OCI-LY1 (cell line): ENCODE data around the gene BCR.
"Not testable (repeated sequence)": the region's sequence is repeated elsewhere in the genome, so short reads cannot be mapped to it uniquely, and the experiment has no call there.

ENCODE experiments used
- H2AFZ ChIP-seq: fragments of 200-600 bp; sonication (generic), shearing (Covaris generic); 2 replicates; pipeline ENCODE4 v1.6.0; 2014; ENCODE audit warnings: antibody characterized with exemption, mild to moderate bottlenecking, low read length
- H3F3A ChIP-seq: fragments of 200-600 bp; sonication (generic), shearing (Covaris generic); 2 replicates; pipeline ENCODE4 v1.6.0; 2014; ENCODE audit warnings: mild to moderate bottlenecking, antibody characterized with exemption, low read length, moderate library complexity; ENCODE audit not compliant: insufficient read depth
- H3K27ac ChIP-seq: fragments of 200-600 bp; sonication (generic); 2 replicates; pipeline ENCODE4 v1.5.1; 2014; ENCODE audit warnings: low read length, mixed run types, mild to moderate bottlenecking, low read depth; ENCODE audit not compliant: poor library complexity, severe bottlenecking
- H3K27me3 ChIP-seq: fragments of 200-600 bp; sonication (generic); 2 replicates; pipeline ENCODE4 v1.6.0; 2014; ENCODE audit warnings: antibody characterized with exemption, mild to moderate bottlenecking, low read length, moderate library complexity; ENCODE audit not compliant: insufficient read depth
- H3K36me3 ChIP-seq: fragments of 200-600 bp; sonication (generic); 2 replicates; pipeline ENCODE4 v1.6.1; 2014; ENCODE audit warnings: mild to moderate bottlenecking, antibody characterized with exemption, low read length, moderate library complexity, mixed read lengths; ENCODE audit not compliant: insufficient read depth
- H3K4me1 ChIP-seq: fragments of 200-600 bp; sonication (generic); 2 replicates; pipeline ENCODE4 v1.5.1; 2014; ENCODE audit warnings: mild to moderate bottlenecking, low read length, moderate library complexity; ENCODE audit not compliant: insufficient read depth, severe bottlenecking
- H3K4me2 ChIP-seq: fragments of 200-600 bp; sonication (generic), shearing (Covaris generic); 2 replicates; pipeline ENCODE4 v1.6.1; 2014; ENCODE audit warnings: low read length
- H3K4me3 ChIP-seq: fragments of 200-600 bp; sonication (generic); 2 replicates; pipeline ENCODE4 v1.5.1; 2014; ENCODE audit warnings: low read length, low read depth, mild to moderate bottlenecking, mixed read lengths; ENCODE audit not compliant: poor library complexity, severe bottlenecking
- H3K79me2 ChIP-seq: fragments of 200-600 bp; shearing (Covaris generic); 2 replicates; pipeline ENCODE4 v1.6.1; 2016; ENCODE audit warnings: mixed run types, low read length, mixed read lengths; ENCODE audit not compliant: insufficient read depth
- H3K9ac ChIP-seq: fragments of 200-600 bp; sonication (generic), shearing (Covaris generic); 2 replicates; pipeline ENCODE4 v1.6.1; 2014; ENCODE audit warnings: mild to moderate bottlenecking, low read length, mixed read lengths
- H3K9me2 ChIP-seq: fragments of 200-600 bp; sonication (generic), shearing (Covaris generic); 2 replicates; pipeline ENCODE4 v1.6.1; 2014; ENCODE audit warnings: low read depth, mild to moderate bottlenecking, low read length, mixed read lengths
- H3K9me3 ChIP-seq: fragments of 200-600 bp; shearing (Covaris generic); 2 replicates; pipeline ENCODE4 v1.6.1; 2014; ENCODE audit warnings: low read length, mixed read lengths
- H4K20me1 ChIP-seq: fragments of 200-600 bp; sonication (generic), shearing (Covaris generic); 2 replicates; pipeline ENCODE4 v1.6.0; 2016; ENCODE audit warnings: mild to moderate bottlenecking, low read length; ENCODE audit not compliant: insufficient read depth
- EZH2 ChIP-seq: fragments of 200-600 bp; sonication (generic), shearing (Covaris generic); IDR thresholded peaks from 2 replicates; pipeline ENCODE4 v1.8.0; 2017; ENCODE audit warnings: borderline replicate concordance, mixed run types, mild to moderate bottlenecking, antibody characterized with exemption, low read length, moderate library complexity, mixed read lengths
- TF ChIP-seq, protein P1 (sequence below): fragments of 200-600 bp; sonication (generic), shearing (Covaris generic); IDR thresholded peaks from 2 replicates; pipeline ENCODE4 v1.5.1; 2017; ENCODE audit warnings: mild to moderate bottlenecking, antibody characterized with exemption, low read length, moderate library complexity, mixed read lengths

BCR gene

DNA sequence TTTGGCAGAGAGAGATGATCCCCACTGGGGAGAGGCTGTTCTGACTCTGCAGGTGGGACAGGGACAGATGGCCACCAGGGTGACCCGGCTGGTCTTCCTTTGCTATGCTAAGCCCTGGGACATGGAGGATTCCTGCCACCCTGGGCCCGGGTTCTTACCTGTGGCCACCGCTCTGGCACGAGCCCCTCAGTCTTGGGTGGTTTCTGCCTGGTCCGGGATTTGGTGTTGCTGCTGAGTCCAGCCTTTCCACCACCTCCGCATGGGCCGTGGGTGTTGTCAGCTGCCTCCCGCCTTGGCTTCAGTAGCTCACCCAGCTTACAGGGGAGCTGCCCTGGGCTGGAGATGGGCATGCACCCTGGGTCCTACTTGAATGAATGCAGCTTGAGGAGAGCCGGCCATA lies 138.0 kb downstream of the BCR start:
- H3K4me1 ChIP-seq, H3K9ac ChIP-seq, H3K4me2 ChIP-seq: not testable (repeated sequence)

DNA sequence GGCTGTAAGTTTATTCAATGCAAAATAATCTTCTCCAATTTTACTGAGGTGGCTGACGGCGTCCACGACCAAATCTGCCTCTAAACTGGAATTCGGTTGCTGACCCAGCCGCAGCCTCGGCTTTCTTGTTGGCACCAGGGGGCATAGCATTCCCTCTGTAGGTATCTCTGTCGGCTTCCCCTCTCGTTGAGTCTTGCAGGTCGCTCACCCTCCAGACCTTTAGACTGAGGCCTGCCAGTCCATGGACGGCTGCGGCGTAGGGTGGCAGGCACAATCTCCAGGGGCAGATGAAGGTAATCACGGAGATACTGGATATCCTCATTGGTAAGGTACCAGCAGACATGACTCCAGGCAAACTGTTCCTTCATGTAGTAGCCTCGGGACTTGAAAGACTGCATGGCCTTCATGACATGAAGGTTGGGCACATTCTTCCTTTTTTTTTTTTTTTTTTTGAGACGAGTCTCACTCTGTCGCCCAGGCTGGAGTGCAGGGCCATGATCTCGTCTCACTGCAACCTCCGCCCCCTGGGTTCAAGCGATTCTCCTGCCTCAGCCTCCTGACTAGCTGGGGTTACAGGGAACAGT lies 142.3 kb downstream of the BCR start:
- not testable (repeated sequence) for H3K27me3 ChIP-seq, H3K36me3 ChIP-seq, H3K9me3 ChIP-seq, H3K9ac ChIP-seq, H2AFZ ChIP-seq, H3K9me2 ChIP-seq, H3K4me1 ChIP-seq, H3F3A ChIP-seq, H3K4me2 ChIP-seq, H3K27ac ChIP-seq, H3K4me3 ChIP-seq, H3K79me2 ChIP-seq, H4K20me1 ChIP-seq
- TF ChIP-seq, protein P1, sequence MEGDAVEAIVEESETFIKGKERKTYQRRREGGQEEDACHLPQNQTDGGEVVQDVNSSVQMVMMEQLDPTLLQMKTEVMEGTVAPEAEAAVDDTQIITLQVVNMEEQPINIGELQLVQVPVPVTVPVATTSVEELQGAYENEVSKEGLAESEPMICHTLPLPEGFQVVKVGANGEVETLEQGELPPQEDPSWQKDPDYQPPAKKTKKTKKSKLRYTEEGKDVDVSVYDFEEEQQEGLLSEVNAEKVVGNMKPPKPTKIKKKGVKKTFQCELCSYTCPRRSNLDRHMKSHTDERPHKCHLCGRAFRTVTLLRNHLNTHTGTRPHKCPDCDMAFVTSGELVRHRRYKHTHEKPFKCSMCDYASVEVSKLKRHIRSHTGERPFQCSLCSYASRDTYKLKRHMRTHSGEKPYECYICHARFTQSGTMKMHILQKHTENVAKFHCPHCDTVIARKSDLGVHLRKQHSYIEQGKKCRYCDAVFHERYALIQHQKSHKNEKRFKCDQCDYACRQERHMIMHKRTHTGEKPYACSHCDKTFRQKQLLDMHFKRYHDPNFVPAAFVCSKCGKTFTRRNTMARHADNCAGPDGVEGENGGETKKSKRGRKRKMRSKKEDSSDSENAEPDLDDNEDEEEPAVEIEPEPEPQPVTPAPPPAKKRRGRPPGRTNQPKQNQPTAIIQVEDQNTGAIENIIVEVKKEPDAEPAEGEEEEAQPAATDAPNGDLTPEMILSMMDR: peak; percentile 17; the same call in 1 of the 2 replicates

More for the DNA sequence above, 138.0 kb downstream of the BCR start:
- not testable (repeated sequence) for H2AFZ ChIP-seq, H3K27ac ChIP-seq, H3K4me3 ChIP-seq, H3K27me3 ChIP-seq, H3K79me2 ChIP-seq, H3K9me2 ChIP-seq, H4K20me1 ChIP-seq, H3F3A ChIP-seq, H3K9me3 ChIP-seq
- peaks cover 24% of the 10 kb centered on the region; the same call in 1 of the 2 replicates for H3K36me3 ChIP-seq

DNA sequence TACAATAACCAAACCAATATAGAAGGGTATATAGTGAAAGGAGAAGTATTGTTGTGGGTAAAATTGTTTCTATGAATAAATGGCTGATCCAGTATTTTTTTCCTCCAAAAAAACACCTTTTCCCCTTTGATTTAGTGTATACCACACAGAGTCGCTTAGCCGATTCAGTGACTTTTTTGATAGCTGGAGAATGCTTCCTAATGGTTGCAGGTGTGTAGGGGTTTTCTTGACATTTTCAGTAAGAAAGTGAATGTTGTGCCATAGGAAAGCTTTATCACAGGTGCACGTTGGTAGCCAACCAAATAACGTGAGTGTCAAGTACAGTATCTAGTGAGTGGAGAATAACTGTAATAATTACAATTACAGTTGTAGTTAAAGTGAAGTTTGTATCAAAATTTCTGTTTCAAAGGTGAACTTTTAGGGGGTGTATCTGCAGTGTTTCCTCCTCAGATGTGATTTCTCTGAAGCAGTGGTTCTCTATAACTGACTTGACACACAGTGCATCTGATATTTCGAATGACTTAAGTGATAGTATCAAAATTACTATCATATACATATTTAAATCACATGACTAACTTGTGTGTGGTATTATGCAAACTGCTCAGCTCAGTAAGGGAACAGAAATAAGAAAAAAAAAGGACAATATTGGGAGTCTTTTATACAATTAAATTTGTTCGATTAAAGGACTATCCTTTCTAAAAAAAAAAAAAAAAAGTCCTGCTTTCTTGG lies 143.8 kb downstream of the BCR start:
- not testable (repeated sequence) for H3K27me3 ChIP-seq, H3F3A ChIP-seq, H3K4me2 ChIP-seq, H3K9ac ChIP-seq, H3K9me3 ChIP-seq, H3K4me3 ChIP-seq, H3K4me1 ChIP-seq, H3K9me2 ChIP-seq, H2AFZ ChIP-seq, H3K27ac ChIP-seq, H3K36me3 ChIP-seq, H3K79me2 ChIP-seq, H4K20me1 ChIP-seq

DNA sequence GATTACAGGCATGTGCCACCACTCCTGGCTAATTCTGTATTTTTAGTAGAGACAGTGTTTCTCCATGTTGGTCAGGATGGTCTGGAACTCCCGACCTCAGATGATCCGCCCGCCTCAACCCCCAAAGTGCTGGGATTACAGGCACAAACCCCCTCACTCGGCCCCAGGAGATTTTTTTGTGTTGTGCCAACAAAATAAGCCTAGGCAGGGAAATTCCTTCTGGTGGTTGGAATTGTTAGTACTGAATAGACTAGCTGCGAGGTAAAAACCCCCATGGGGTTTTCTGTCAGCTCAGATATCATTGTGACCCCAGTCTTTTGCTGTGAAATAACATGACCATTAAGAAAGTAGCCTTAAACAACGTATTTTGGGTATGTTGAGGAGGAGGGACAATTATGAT lies 144.9 kb downstream of the BCR start:
- no peaks in the 10 kb centered on the region; the same call in 1 of the 2 replicates for H3K27me3 ChIP-seq
- H3K36me3 ChIP-seq: no peaks in the 10 kb centered on the region
- TF ChIP-seq EZH2: no peak
- TF ChIP-seq, protein P1: no peak
- no peak overlapping the region for H3K9ac ChIP-seq
- H3K4me3 ChIP-seq: no peak overlapping the region
- H3K4me1 ChIP-seq: no peaks in the 10 kb centered on the region
- no peak overlapping the region for H2AFZ ChIP-seq
- H3K27ac ChIP-seq: no peak overlapping the region
- no peaks in the 10 kb centered on the region for H3K9me2 ChIP-seq
- no peaks in the 10 kb centered on the region for H4K20me1 ChIP-seq
- no peak overlapping the region for H3K4me2 ChIP-seq
- no peaks in the 10 kb centered on the region for H3F3A ChIP-seq
- no peaks in the 10 kb centered on the region for H3K79me2 ChIP-seq
- no peaks in the 10 kb centered on the region for H3K9me3 ChIP-seq

DNA sequence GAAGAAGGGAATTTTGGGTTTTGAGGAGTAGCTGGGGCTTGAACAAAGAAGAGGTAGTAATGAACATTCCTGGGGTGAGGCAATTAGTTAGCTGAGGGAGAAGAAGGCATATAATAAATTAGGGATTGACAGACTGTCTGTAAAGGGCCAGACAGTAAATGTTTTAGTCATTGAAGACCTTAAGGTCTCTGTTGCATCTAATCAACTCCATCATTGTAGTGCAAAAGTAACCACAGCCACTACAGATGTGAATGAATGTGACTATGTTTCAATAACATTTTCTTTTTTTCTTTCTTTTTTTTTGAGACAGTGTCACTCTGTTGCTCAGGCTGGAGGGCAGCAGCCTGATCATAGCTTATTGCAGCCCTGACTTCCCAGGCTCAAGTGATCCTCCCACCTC lies 153.5 kb downstream of the BCR start:
- H3K9me3 ChIP-seq, H3K36me3 ChIP-seq, H2AFZ ChIP-seq, H3K27ac ChIP-seq, H4K20me1 ChIP-seq, H3K9me2 ChIP-seq, H3K4me2 ChIP-seq, H3K4me1 ChIP-seq, H3K9ac ChIP-seq, H3K27me3 ChIP-seq, H3K4me3 ChIP-seq, H3F3A ChIP-seq, H3K79me2 ChIP-seq: not testable (repeated sequence)

DNA sequence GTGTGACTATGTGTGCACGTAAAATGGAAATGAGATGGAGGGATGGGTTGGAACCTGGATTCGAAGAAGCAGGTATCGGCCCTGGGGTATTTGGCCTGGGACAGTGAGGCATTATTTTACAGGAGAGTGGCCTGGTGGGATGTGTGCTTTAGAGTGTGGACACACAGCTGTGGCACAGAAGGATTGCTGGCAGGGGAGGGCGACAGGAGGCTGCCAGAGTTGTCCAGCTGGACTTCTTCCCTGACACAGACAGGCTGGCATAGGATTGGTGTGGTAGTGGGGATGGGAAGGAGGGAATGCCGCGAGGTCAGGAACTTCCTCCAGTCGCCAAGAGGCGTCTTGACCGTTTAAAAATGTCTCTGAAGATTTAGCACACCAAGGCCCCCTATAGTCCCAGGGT lies 157.4 kb downstream of the BCR start:
- not testable (repeated sequence) for H3K27ac ChIP-seq, H3K9ac ChIP-seq

More for the DNA sequence above, 157.4 kb downstream of the BCR start:
- not testable (repeated sequence) for H3K4me2 ChIP-seq, H3K9me2 ChIP-seq, H2AFZ ChIP-seq, H3K79me2 ChIP-seq, H3K9me3 ChIP-seq, H3K4me1 ChIP-seq, H3K4me3 ChIP-seq, H3F3A ChIP-seq, H3K27me3 ChIP-seq, H3K36me3 ChIP-seq, H4K20me1 ChIP-seq
